22Rv1 (cell line): ENCODE results near the gene VEGFD.

Source experiments
- ZFX ChIP-seq: fragments of 450-650 bp; IDR thresholded peaks from 2 replicates; pipeline ENCODE4 v1.6.1; 2017; ENCODE audit warnings: antibody characterized with exemption, borderline replicate concordance
- TF ChIP-seq, protein P1 (sequence below): fragments of 450-650 bp; IDR thresholded peaks from 2 replicates; pipeline ENCODE4 v1.5.1; 2017; ENCODE audit warnings: mild to moderate bottlenecking

DNA sequence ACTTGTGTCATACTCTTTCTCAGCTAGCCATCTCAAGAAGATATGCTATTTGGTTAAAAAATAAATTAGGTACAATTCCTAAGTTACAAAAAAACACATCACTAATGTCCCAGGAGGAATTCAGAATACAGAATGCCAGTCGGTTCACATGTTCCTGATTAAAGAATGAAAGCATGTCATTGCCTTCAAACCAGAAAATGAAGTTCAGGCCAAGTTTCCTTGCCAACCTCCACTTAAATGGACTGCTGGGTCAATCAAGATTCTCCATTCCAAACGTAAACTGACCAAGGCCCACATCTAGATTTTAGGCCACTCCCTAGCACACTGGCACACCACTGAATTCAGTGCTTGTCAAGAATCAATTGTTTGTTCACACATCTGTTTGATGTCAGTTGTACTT, 55.4 kb downstream of the VEGFD start:
- TF ChIP-seq, protein P1, sequence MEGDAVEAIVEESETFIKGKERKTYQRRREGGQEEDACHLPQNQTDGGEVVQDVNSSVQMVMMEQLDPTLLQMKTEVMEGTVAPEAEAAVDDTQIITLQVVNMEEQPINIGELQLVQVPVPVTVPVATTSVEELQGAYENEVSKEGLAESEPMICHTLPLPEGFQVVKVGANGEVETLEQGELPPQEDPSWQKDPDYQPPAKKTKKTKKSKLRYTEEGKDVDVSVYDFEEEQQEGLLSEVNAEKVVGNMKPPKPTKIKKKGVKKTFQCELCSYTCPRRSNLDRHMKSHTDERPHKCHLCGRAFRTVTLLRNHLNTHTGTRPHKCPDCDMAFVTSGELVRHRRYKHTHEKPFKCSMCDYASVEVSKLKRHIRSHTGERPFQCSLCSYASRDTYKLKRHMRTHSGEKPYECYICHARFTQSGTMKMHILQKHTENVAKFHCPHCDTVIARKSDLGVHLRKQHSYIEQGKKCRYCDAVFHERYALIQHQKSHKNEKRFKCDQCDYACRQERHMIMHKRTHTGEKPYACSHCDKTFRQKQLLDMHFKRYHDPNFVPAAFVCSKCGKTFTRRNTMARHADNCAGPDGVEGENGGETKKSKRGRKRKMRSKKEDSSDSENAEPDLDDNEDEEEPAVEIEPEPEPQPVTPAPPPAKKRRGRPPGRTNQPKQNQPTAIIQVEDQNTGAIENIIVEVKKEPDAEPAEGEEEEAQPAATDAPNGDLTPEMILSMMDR, result no peak
- TF ChIP-seq ZFX, result no peak
